GM12875 (cell line): ENCODE data around the gene COL23A1.

Experiments
- H3K4me3 ChIP-seq: one replicate; pipeline ENCODE4 v1.5.1; 2011; ENCODE audit warnings: low read depth, low read length, control low read depth
- CTCF ChIP-seq: IDR thresholded peaks from 2 replicates; pipeline ENCODE4 v1.5.1; 2011; ENCODE audit warnings: low read depth, mild to moderate bottlenecking, control low read depth, inconsistent platforms, low read length, moderate library complexity, borderline replicate concordance; ENCODE audit not compliant: insufficient read depth

Gene COL23A1

GRCh38 chr5:178224403-178224802, 365.8 kb downstream of the COL23A1 start:
- no peak overlapping the region for H3K4me3 ChIP-seq
- TF ChIP-seq CTCF, result no peak

GRCh38 chr5:178223828-178224335, 366.3 kb downstream of the COL23A1 start:
- H3K4me3 ChIP-seq, result no peak overlapping the region
- no peak for TF ChIP-seq CTCF

- H3K4me3 ChIP-seq, result no peak overlapping the region
- no peak for TF ChIP-seq CTCF
Observed at GRCh38 chr5:178223196-178223773, 366.9 kb downstream of the COL23A1 start.

GRCh38 chr5:178222292-178222691, 367.9 kb downstream of the COL23A1 start:
- no peak overlapping the region for H3K4me3 ChIP-seq
- TF ChIP-seq CTCF, result no peak

GRCh38 chr5:178221853-178222252, 368.3 kb downstream of the COL23A1 start:
- H3K4me3 ChIP-seq, result no peak overlapping the region

GRCh38 chr5:178221282-178221681, 368.9 kb downstream of the COL23A1 start:
- H3K4me3 ChIP-seq, result no peak overlapping the region

More at GRCh38 chr5:178221853-178222252, 368.3 kb downstream of the COL23A1 start:
- no peak for TF ChIP-seq CTCF

GRCh38 chr5:178218827-178219226, 371.4 kb downstream of the COL23A1 start:
- TF ChIP-seq CTCF, result no peak
- H3K4me3 ChIP-seq, result no peak overlapping the region

More at GRCh38 chr5:178221282-178221681, 368.9 kb downstream of the COL23A1 start:
- TF ChIP-seq CTCF, result no peak
